ENCODE data around the gene HSPA12B. TPM values are rescaled to one million over a fixed set of nuclear protein-coding genes. Genes with fewer than 3 reads are reported as not detected.

The HSPA12B gene
- total and polyA plus RNA-seq, 11 donors: 10.4 to 35.7 (median 14.3) TPM

DNA sequence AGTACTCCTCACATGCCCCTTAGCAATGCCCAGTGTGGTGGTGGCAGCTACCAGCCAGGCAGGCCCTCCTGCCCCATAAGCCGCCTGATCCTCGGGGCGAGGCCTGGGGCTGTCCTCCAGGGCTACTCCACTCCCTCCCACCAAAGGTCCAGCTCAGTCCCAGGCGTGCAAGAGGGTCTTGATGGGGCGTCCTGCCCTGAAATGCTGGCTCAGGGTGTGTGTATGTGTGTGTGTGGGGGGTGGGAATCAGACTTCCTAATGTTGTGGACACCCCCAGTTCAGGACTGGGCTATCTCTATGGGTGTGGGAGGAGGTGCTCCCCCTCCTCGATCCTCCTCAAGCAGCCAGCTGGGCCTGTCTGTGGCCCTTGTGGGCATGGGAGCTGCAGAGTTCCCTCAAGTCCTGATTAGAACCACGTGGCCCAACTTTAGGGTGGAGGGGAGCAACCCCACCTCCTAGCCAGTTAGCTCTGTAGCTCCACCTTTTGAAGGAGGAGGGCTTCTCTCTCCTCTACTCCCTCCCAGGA lies 7.5 kb downstream of the HSPA12B start:
- no peak for TF ChIP-seq POLR2A (IDR thresholded peaks at IDR 0.05)
- TF ChIP-seq, protein P1, sequence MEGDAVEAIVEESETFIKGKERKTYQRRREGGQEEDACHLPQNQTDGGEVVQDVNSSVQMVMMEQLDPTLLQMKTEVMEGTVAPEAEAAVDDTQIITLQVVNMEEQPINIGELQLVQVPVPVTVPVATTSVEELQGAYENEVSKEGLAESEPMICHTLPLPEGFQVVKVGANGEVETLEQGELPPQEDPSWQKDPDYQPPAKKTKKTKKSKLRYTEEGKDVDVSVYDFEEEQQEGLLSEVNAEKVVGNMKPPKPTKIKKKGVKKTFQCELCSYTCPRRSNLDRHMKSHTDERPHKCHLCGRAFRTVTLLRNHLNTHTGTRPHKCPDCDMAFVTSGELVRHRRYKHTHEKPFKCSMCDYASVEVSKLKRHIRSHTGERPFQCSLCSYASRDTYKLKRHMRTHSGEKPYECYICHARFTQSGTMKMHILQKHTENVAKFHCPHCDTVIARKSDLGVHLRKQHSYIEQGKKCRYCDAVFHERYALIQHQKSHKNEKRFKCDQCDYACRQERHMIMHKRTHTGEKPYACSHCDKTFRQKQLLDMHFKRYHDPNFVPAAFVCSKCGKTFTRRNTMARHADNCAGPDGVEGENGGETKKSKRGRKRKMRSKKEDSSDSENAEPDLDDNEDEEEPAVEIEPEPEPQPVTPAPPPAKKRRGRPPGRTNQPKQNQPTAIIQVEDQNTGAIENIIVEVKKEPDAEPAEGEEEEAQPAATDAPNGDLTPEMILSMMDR (IDR thresholded peaks at IDR 0.05): no peak
- intact Hi-C loops (cut with DNase I): loop anchor here in 1 of 10 donors (1.0 kb wide), 1 partner anchor 10 kb away; no protein-coding TSS in a partner anchor
- ATAC-seq: no peak
- 57 to 71% (median 69%) methylated on average over 6 to 7 of the region's 7 CpGs for WGBS, 4 donors
- Histone ChIP-seq H3K27me3 (peaks cover 0 to 5% (median 0%) of the 10 kb centered on the region in 9 donors), H3K36me3 (peaks cover 0 to 30% (median 8%) of the 10 kb centered on the region in 9 donors), H3K4me1 (peaks cover 0 to 77% (median 38%) of the 10 kb centered on the region in 12 donors), H3K4me3 (no peak overlapping the region), H3K27ac (peak overlapping the region; percentile 70 to 95 (median 86)), H3K9me3 (no peaks in the 10 kb centered on the region)
- peak in 1 of 5 donors; percentile 54 for DNase-seq

DNA sequence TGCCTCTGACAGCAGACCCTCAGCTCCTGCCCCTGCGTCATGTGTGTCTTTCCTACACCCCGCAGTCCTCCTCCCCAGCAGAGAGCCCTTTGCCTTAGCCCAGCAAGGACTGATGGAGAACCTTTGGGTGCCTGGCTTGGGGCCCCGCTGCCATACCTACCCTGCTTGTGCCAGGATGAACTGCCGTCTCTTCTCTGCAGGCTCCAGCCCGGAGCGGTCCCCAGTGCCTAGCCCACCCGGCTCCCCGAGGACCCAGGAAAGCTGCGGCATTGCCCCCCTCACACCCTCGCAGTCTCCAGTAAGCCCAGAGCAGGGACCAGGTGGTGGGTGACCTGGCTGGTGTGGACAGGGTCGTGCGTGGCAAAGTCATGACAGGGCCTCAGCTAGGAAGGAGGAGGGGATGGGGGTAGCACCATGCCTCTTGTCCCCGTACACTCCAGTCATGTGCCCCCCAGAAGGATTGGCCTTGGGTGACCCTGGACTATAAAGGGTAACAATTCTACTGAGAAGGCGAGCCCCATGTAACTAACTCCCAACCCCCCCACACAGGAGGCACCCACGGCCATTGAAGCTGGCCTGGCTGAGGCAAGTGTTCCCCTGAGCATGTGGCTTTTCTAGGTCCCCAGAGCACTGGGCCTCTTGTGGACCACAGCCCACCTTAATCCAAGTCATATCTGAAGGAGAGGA lies 8.3 kb downstream of the HSPA12B start:
- H3K27ac ChIP-seq: peak overlapping the region; percentile 70 to 95 (median 86)
- ATAC-seq: no peak

DNA sequence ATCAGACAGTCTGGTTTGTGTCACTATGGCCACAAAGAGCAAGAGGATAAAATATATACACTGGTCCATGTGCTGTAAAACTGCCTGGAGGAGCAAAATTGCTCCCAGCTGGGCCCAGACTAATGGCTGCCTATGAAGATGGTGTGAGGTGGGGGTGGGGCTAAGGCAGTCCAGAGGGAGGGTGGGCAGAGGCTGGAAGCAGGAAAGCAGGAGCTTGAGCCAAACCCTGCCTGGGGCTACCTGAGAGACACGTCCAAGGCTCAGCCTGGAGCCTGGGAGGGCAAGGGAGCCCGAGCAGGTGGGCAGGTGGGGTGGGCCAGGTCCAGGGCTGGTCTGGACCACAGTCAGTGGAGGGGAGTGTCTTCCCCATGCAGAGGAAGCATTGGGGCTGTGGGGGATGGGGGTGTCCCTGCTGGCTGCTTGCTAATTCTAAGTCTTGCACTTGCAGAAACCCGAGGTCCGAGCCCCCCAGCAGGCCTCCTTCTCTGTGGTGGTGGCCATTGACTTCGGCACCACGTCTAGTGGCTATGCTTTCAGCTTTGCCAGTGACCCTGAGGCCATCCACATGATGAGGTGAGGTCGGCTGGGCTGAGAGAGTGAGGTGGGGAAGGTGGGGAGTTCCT lies 9.5 kb downstream of the HSPA12B start:
- DNase-seq: peak in 1 of 5 donors; percentile 41

More for the DNA sequence above, 8.3 kb downstream of the HSPA12B start:
- Histone ChIP-seq H3K9me3 (no peaks in the 10 kb centered on the region), H3K4me3 (no peak overlapping the region), H3K36me3 (peaks cover 0 to 35% (median 11%) of the 10 kb centered on the region in 9 donors), H3K4me1 (peaks cover 0 to 69% (median 36%) of the 10 kb centered on the region in 12 donors), H3K27me3 (peaks cover 0 to 12% (median 0%) of the 10 kb centered on the region in 9 donors)
- TF ChIP-seq, protein P1 (IDR thresholded peaks at IDR 0.05): no peak
- TF ChIP-seq POLR2A (IDR thresholded peaks at IDR 0.05): no peak
- 88 to 98% (median 91%) methylated on average over 15 of the region's 15 CpGs for WGBS, 4 donors
- peak in 1 of 5 donors; percentile 62 for DNase-seq
- intact Hi-C loops (cut with DNase I): no loop called here

More for the DNA sequence above, 9.5 kb downstream of the HSPA12B start:
- Histone ChIP-seq H3K4me3 (no peak overlapping the region), H3K4me1 (peaks cover 0 to 60% (median 29%) of the 10 kb centered on the region in 12 donors), H3K27ac (peak overlapping the region in 1 of 12 donors; percentile 89), H3K9me3 (no peaks in the 10 kb centered on the region), H3K36me3 (peaks cover 0 to 39% (median 14%) of the 10 kb centered on the region in 9 donors), H3K27me3 (peaks cover 0 to 13% (median 0%) of the 10 kb centered on the region in 9 donors)
- ATAC-seq: no peak
- TF ChIP-seq, protein P1 (IDR thresholded peaks at IDR 0.05): no peak
- TF ChIP-seq POLR2A (IDR thresholded peaks at IDR 0.05): no peak
- intact Hi-C loops (cut with DNase I): no loop called here
- WGBS, 4 donors: 83 to 87% (median 85%) methylated on average over 7 of the region's 7 CpGs

Data from heart left ventricle (tissue), 16 donors.